Small intestine (tissue), 7 donors: Measurements from ENCODE around the gene CLN6. TPM values are rescaled to one million over a fixed set of nuclear protein-coding genes. Genes with fewer than 3 reads are reported as not detected.

ENCODE experiments used
- DNase-seq, 2 donors: peaks; one replicate each; pipeline versions ENCODE4 v3.0.0 to v3.0.0-alpha.2; 2013
- FAIRE-seq: peaks from 2 replicates; lab custom pipeline; 2012; peaks lifted over from hg19 to GRCh38; lab: Jason Lieb, UNC
- H3K27ac ChIP-seq, 3 donors: one replicate each; pipeline ENCODE4 v1.5.1; 2013; ENCODE audit warnings: low read length in 2 of 3, mild to moderate bottlenecking in 2 of 3, control low read depth in 1 of 3, inconsistent platforms in 1 of 3, low read depth in 1 of 3, moderate library complexity in 1 of 3
- H3K27me3 ChIP-seq, 3 donors: one replicate each; pipeline ENCODE4 v1.6.1; 2013; ENCODE audit warnings: low read length in 3 of 3, inconsistent platforms in 1 of 3; ENCODE audit not compliant: control insufficient read depth in 3 of 3, insufficient read depth in 3 of 3
- H3K36me3 ChIP-seq, 3 donors: one replicate each; pipeline ENCODE4 v1.6.1; 2013; ENCODE audit warnings: low read length in 3 of 3, inconsistent platforms in 1 of 3, low read depth in 1 of 3, mild to moderate bottlenecking in 1 of 3, moderate library complexity in 1 of 3; ENCODE audit not compliant: control insufficient read depth in 3 of 3, insufficient read depth in 2 of 3
- H3K4me1 ChIP-seq, 3 donors: one replicate each; pipeline ENCODE4 v1.6.1; 2013; ENCODE audit warnings: low read length in 2 of 3, inconsistent platforms in 1 of 3, low read depth in 1 of 3, mild to moderate bottlenecking in 1 of 3, moderate library complexity in 1 of 3; ENCODE audit not compliant: control insufficient read depth in 3 of 3, insufficient read depth in 2 of 3
- H3K4me3 ChIP-seq, 3 donors: one replicate each; pipeline ENCODE4 v1.5.1; 2013; ENCODE audit warnings: low read length in 3 of 3, control low read depth in 1 of 3, inconsistent platforms in 1 of 3, low read depth in 1 of 3, mild to moderate bottlenecking in 1 of 3, moderate library complexity in 1 of 3
- H3K9me3 ChIP-seq, 2 donors: one replicate each; pipeline ENCODE4 v1.6.1; 2013; ENCODE audit warnings: low read depth in 1 of 2, low read length in 1 of 2; ENCODE audit not compliant: control insufficient read depth in 2 of 2, insufficient read depth in 1 of 2
- WGBS, 3 donors: extraction: QIAGEN DNeasy Blood & Tissue Kit; methylation state at CpG; one replicate each; pipeline ENCODE4 v1.1.7; 2013; 5-methylcytosine and 5-hydroxymethylcytosine counted together
- polyA plus RNA-seq, 4 donors: library from polyadenylated mRNA; stranded (reverse) in 3 of 4; unstranded in 1 of 4; fragments of 200-250 nt in 3 of 4; fragments of 120-200 nt in 1 of 4; gene quantifications; one replicate each; pipeline versions ENCODE4 v1.2.1 to v1.2.3, GENCODE V29; 2013
- donor health status: healthy with polysubstance abuse.
- donor health status: control.
- donor health status: control.
- donor health status: Bipolar disorder and iron deficiency.
- donor health status: healthy.

The CLN6 gene
- polyA plus RNA-seq, 4 donors = 5.8 to 62.4 (median 25.7) TPM

GRCh38 chr15:68200016-68200861 is 29.3 kb downstream of the CLN6 start:
- Histone ChIP-seq H3K4me3 (peak overlapping the region in 1 of 3 donors; percentile 11), H3K9me3 (no peaks in the 10 kb centered on the region), H3K4me1 (peaks cover 0 to 30% (median 4%) of the 10 kb centered on the region in 3 donors), H3K36me3 (peaks cover 0 to 70% (median 3%) of the 10 kb centered on the region in 3 donors), H3K27ac (no peak overlapping the region), H3K27me3 (no peaks in the 10 kb centered on the region)
- FAIRE-seq = no peak
- DNase-seq = no peak
- WGBS, 3 donors = 43 to 59% (median 55%) methylated on average over 16 of the region's 16 CpGs

GRCh38 chr15:68199340-68199739 is 30.2 kb downstream of the CLN6 start:
- Histone ChIP-seq H3K27ac (no peak overlapping the region), H3K4me1 (peaks cover 0 to 30% (median 0%) of the 10 kb centered on the region in 3 donors), H3K4me3 (no peak overlapping the region), H3K36me3 (peaks cover 0 to 77% (median 3%) of the 10 kb centered on the region in 3 donors), H3K9me3 (no peaks in the 10 kb centered on the region), H3K27me3 (no peaks in the 10 kb centered on the region)
- FAIRE-seq (no peak), DNase-seq (no peak)
- 69 to 75% (median 71%) methylated on average over 11 of the region's 11 CpGs for WGBS, 3 donors

- no peaks in the 10 kb centered on the region for H3K9me3 ChIP-seq
- H3K27me3 ChIP-seq = no peaks in the 10 kb centered on the region
- H3K4me3 ChIP-seq = no peak overlapping the region
- no peak overlapping the region for H3K27ac ChIP-seq
- no peak for DNase-seq
- H3K4me1 ChIP-seq = peaks cover 0 to 30% (median 0%) of the 10 kb centered on the region in 3 donors
- no peak for FAIRE-seq
- H3K36me3 ChIP-seq = peaks cover 3 to 78% (median 5%) of the 10 kb centered on the region in 3 donors
- WGBS, 3 donors = 87 to 92% (median 91%) methylated on average over 11 of the region's 11 CpGs
Observed at GRCh38 chr15:68197661-68198437, 31.7 kb downstream of the CLN6 start.

- DNase-seq = no peak
Observed at GRCh38 chr15:68197170-68197492, 32.4 kb downstream of the CLN6 start.

DNA sequence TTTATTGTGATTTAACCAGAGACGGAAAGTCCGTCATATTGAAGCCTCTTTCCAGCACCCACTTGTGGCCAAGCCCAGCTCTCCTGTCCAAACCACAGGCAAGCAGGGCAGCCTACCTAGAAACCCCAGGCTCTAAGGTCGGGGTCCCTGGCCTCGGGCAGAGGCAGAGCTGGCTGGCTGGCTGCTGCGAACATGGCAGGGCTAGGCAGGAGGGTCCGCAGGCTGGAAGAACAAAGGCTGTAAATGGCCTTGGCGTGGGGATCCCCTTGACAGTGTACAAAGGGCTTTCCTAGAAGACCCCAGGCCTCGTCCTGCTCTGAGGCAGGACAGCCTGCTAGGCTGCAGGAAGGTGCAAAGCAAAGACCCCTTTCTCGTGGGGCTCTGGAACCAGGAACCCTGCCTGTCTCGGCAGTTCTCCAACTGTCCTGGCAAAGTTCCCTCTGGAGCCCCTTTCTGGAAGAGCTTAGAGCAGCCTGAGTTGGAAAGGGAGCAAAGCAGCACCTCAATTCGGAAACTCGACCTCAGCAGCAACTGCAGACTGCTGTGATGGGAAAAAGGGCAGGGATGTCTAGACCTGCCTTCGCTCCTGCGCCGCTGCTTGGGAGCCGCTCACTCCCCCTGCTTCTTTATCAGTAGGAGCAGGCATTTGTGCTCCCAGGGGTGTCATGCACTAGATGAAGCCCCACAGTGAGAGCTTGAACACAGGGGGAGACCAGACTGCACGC is 32.9 kb downstream of the CLN6 start:
- no peaks in the 10 kb centered on the region for H3K9me3 ChIP-seq
- FAIRE-seq (no peak), DNase-seq (no peak)
- 86 to 94% (median 91%) methylated on average over 17 of the region's 17 CpGs for WGBS, 3 donors
- no peak overlapping the region for H3K4me3 ChIP-seq
- peaks cover 5 to 81% (median 9%) of the 10 kb centered on the region in 3 donors for H3K36me3 ChIP-seq
- H3K27me3 ChIP-seq = no peaks in the 10 kb centered on the region
- H3K27ac ChIP-seq = no peak overlapping the region
- peaks cover 0 to 22% (median 0%) of the 10 kb centered on the region in 3 donors for H3K4me1 ChIP-seq

More at GRCh38 chr15:68197170-68197492, 32.4 kb downstream of the CLN6 start:
- Histone ChIP-seq H3K4me1 (peaks cover 0 to 27% (median 0%) of the 10 kb centered on the region in 3 donors), H3K27me3 (no peaks in the 10 kb centered on the region), H3K27ac (no peak overlapping the region), H3K36me3 (peaks cover 3 to 82% (median 9%) of the 10 kb centered on the region in 3 donors), H3K9me3 (no peaks in the 10 kb centered on the region), H3K4me3 (no peak overlapping the region)
- no peak for FAIRE-seq
- 89 to 96% (median 96%) methylated on average over 8 of the region's 8 CpGs for WGBS, 3 donors

DNA sequence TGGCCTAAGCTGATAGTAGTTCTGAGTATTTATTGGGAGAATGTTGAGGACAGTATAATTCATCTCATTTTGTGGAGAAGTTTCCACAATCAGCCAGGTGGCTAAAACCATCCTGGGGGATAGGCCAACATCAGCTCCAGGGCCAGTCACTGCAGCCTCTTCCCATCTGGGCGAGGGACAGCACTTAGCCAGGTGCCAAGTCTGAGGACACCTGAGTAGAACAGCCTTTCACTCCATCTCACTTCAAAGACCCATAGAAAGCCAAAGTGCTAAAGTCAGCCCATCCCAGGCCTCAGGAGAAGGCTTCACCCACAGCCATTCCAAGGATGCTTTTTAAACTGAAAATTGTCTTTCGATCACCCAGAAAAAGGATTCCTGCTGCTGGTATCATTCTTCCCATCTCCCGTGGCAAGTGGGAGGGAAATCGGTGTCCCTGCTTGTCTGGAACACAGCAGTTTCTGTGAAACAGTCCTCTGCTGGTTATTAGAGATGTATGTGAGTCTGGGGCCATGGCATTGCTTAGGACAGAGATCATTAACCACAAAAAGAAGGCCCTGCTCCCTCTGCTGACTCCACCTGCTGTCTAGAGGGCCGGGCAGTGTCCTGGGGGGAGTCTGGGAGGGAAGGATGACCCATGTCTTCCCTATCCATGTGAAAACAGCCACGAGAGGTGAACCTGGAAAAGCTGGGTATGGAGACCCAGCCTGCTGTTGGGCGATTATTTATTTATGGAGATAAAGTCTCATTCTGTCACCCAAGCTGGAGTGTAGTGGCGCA is 34.0 kb downstream of the CLN6 start:
- no peak for FAIRE-seq
- DNase-seq = no peak
- Histone ChIP-seq H3K36me3 (peaks cover 6 to 70% (median 11%) of the 10 kb centered on the region in 3 donors), H3K27ac (no peak overlapping the region), H3K9me3 (no peaks in the 10 kb centered on the region), H3K4me3 (no peak overlapping the region), H3K27me3 (no peaks in the 10 kb centered on the region), H3K4me1 (peaks cover 0 to 11% (median 0%) of the 10 kb centered on the region in 3 donors)
- WGBS, 3 donors = 87 to 88% (median 88%) methylated on average over 8 of the region's 8 CpGs

- H3K27me3 ChIP-seq = no peaks in the 10 kb centered on the region
- no peaks in the 10 kb centered on the region for H3K9me3 ChIP-seq
- H3K36me3 ChIP-seq = peaks cover 10 to 52% (median 15%) of the 10 kb centered on the region in 3 donors
- FAIRE-seq (no peak), DNase-seq (no peak)
- WGBS, 3 donors = 85 to 92% (median 92%) methylated on average over 5 of the region's 5 CpGs
- H3K4me3 ChIP-seq = no peak overlapping the region
- H3K27ac ChIP-seq = no peak overlapping the region
- H3K4me1 ChIP-seq = peaks cover 0 to 2% (median 0%) of the 10 kb centered on the region in 3 donors
Observed at GRCh38 chr15:68192804-68193486, 36.6 kb downstream of the CLN6 start.
